HG02798 (cell line): Measurements from ENCODE around the gene DNAH6.
"Not testable (repeated sequence)": the region's sequence is repeated elsewhere in the genome, so short reads cannot be mapped to it uniquely, and the experiment has no call there.

ENCODE experiments used
- ATAC-seq: cut with Tn5 transposase; IDR thresholded peaks from one replicate; pipeline ENCODE4 v1.9.1; 2021; ENCODE audit warnings: mild to moderate bottlenecking; ENCODE audit not compliant: unreplicated experiment, poor library complexity

Gene DNAH6

DNA sequence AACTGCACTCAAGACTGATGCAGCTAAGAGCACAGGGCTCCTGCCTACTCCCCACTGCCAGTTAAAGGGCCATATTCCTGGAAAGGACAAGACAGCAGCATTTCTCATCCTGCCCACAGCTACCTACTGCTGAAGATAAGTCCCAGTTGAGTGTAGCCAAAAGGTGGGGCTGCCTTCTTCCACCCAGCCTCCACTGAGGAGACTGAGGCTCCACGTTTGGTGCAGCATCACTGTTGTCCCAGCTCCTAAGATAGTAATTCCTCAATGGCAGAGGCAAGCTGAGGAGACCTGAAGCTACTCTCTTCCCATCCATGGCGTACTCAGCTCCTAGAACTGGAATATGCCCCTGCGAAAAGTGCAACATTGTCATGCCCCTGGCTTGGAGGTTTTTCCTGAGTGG lies 214.9 kb downstream of the DNAH6 start:
- no peak for ATAC-seq

DNA sequence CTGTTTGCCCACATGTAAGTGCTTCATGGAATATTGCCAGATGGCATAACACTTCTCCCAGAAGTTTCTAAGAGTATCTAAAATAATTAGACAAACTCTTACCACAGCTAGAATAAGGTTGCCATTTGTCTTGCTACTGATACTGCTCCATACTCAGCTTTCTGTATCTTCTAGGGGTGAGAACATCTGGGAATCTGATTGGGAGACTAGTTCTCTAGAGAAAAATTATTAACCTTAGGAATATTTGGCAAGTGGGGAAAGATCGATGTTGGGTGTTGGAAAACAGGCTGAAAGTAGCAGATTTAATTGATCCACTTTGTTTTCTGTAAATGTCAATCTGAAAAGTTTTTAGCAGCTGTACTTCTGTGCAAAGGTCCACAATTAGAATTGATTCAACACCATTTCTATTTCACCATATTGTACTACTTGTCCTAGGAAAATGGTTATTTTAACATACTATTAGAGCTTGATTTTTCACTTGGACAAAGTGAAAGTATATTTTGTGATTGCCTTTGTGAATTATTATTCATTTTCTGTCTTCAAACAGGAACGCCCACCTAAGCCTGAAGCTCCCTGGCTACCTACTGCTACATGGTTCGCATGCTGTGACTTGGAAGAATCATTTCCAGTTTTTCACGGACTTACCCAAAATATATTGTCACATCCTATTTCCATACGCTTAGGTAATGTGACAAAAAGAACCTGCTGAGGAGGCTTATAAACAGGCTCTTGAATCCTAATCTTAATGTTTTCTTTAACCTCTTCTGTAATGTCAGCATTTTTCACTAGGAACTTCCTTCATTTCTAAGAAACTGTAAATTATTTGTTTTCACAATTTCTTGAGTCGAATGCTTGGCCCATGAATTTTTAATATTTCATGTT lies 216.8 kb downstream of the DNAH6 start:
- no peak for ATAC-seq

DNA sequence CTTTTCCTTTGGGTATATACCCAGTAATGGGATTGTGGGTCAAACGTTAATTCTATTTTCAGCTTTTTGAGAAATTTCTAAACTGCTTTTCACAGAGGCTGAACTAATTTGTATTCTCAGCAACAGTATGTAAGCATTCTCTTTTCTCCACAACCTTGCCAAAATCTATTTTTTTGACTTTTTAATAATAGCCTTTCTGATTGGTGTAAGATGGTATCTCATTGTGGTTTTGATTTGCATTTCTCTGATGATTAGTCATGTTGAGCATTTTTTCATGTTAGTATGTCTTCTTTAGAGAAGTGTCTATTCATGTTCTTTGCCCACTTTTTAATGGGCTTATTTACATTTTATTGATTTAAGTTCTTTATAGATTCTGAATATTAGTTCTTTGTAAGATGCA lies 219.1 kb downstream of the DNAH6 start:
- no peak for ATAC-seq

DNA sequence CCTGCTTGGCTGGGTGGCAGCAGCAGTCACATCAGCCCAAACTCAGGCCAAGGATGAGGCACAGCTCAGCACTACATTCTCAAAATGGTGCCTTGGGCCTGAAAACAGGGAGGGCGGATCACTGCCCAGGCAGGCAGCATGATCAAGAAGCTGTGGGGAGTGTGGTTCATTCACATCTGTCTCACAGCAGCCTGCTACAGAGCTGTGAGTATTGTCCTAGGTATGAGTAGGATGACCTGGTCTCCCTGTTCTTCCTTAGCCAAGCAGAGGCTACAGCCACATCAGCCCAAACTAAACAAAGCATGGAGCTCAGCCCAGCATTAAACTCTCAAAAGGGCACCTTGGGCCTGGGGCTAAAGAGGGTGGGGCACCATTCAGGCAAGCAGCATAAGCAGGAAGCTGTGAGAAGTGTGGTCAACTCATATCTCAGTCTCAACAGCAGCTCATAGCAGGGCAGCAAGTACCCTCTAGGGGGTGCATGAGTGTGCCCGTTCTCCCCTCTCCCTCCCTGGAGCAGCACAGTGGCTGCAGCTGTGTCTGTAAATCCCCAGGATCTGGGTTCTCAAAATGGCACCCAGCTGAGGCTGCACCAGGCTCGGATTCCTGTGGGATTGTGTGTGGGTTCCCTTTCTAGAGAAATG lies 225.0 kb downstream of the DNAH6 start:
- peak; percentile 97 for ATAC-seq

DNA sequence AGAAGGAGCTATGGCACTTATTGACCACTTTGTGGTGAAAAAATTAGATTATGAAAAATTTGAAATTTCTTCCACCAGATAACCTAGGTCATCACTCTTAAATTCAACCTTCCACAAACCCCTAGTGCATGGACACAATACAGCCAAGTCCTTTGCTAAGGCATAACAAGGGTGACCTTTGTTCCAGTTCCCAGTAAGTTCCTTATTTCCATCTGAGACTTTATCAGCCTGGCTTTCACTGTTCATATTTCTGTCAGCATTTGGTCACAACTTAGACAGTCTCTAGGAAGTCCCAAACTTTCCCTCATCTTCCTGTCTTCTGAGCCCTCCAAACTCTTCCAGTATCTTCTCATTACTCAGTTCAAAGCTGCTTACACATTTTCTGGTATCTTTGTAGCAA lies 232.0 kb downstream of the DNAH6 start:
- ATAC-seq = no peak

DNA sequence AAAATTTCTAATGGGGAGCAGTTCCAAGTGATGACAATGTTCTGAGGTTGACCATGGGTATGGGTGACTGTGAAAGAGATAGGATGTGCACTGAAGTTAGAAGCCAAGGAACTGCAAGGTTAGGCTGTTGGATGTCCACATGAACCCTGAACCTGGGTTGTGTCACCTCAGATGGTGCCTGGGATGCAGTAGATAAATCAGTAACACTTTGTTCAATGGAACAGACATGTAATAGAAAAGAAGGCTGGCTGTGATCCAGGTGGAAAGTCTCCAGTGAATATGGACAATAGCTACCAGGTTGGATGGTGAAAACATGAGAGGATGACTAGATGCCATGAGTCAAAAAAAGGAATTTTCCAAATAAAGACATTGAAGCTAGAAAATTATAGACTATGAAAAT lies 233.1 kb downstream of the DNAH6 start:
- ATAC-seq = no peak

DNA sequence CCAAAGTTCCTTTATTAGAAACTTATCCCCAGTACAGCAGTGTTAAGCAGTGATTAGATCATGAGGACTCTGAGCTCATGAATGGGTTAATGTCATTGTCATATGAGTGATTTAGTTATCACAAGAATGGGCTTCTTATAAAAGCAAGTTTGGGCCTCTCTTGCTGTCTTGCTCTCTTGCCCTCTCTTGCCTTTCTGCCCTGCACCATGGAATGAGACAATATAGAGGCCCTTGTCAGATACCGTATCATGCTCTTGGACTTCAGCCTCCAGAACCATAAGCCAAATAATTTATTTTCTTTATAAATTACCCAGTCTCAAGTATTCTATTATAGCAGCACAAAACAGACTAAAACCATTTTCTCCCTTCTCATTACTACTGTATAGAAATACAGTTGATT lies 238.8 kb downstream of the DNAH6 start:
- ATAC-seq = no peak

DNA sequence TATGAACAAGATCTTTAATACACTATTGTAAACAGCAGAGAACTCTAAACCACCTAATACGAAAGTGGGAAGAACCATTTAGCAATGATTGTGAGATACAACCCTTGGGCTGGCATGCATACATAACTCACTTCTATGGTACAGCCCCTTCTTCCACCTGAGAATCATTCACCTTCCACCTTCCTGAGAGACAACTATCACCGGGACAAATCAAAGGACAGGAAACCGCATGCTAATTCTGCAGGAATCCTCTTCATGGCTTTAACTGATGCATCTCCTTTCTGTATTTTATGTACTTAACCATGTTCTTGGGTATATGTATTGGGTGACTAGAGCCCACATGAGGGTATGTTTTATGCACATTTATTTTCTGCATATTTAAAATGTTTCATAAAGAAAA lies 241.3 kb downstream of the DNAH6 start:
- ATAC-seq = no peak

DNA sequence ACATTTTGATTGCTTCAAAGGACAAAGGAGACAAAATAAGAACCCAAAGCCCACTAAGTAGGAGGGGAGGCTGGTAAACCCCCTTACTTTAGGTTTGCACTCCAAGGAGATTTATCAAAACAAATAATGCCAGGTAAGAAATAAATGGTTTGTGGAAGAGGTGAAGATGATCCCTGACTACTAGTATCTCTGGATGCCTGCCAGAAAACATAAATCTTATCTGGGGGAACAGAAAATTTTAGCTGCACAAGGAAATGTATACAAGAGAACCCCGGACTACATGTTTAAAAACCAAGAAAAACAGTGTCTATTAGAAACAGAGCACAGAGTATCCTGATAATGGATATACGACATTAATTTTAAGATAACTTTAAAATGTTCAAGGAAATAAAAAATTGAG lies 250.5 kb downstream of the DNAH6 start:
- ATAC-seq = no peak

DNA sequence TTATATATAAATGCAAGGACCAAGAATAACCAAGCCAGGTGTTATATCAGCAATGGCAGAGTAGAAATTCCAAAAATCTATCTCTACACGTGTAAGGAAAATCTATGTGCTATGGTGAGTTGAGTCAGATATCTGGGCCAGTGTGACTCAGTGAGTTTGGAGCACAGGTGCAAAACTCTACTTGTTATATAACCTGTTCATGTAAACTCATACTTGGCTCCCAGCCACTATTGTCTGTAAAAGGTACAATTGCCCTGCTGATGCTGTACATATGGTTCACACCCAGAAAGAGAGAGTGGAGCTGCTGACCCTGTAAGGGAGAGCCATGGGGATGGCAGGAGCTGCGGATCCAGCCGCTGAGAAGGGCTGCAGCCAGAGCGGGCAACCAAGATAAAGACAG lies 252.5 kb downstream of the DNAH6 start:
- no peak for ATAC-seq

DNA sequence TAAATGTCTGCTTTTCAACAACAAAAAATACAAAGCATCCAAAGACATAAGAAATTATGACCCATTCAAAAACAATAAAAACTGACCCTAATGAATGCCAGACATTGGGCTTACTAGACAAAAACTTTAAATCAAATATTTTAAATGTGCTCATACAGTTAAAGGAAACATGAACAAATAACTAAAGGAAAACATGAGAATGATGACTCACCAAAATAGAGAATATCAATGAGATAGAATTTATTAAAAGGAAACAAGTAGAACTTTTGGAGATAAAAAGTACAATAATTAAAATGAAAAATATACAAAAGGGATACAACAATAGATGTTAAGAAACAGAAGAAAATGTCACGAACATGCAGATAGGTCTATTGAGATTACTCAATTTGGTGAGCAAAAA lies 254.0 kb downstream of the DNAH6 start:
- no peak for ATAC-seq

DNA sequence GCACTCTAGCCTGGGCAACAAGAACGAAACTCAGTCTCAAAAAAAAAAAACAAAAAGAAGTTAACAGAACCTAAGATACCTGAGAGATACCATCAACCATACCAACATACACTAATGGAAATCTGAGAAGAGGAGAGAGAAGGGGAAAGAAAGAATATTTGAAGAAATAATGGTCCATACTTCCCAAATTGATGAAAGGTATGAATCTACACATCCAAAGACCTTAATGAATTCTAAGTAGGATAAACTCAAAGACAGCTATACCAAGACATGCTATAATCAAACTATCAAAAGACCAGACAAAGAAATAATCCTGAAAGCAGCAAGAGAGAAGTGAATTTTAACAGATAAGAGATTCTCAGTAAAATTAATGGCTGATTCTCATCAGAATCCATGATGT lies 255.0 kb downstream of the DNAH6 start:
- ATAC-seq = no peak

DNA sequence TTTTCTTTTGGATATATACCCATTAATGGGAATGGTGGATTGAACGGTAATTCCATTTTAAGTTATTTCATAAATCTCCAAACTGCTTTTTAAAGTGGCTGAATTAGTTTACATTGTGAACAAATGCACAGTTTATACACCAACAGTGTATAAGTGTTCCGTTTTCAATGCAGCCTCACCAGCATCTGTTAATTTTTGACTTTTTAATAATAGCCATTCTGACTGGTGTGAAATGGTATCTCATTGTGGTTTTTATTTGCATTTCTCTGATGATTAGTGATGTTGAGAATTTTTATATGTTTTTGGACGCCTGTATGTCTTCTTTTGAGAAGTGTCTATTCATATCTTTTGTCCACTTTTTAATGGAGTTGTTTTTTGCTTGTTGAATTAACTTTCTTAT lies 257.3 kb downstream of the DNAH6 start:
- not testable (repeated sequence) for ATAC-seq

DNA sequence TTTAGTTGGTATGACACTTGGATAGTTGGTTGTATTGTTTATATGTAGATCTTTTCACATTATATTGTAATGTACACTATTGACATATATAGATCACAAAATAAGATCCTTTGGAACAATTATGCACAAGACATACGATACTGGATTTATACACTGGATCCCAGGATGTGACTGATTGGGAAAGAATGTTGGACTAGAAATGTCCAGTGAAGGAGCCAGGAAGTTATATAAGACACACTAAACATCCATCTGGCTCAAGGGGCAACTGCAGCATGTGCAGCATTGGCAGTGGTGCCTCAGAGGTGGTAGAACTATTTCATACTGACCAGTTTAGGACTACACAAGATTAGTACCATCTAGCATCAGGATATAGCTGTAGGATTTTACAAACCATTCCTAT lies 259.7 kb downstream of the DNAH6 start:
- ATAC-seq = no peak

DNA sequence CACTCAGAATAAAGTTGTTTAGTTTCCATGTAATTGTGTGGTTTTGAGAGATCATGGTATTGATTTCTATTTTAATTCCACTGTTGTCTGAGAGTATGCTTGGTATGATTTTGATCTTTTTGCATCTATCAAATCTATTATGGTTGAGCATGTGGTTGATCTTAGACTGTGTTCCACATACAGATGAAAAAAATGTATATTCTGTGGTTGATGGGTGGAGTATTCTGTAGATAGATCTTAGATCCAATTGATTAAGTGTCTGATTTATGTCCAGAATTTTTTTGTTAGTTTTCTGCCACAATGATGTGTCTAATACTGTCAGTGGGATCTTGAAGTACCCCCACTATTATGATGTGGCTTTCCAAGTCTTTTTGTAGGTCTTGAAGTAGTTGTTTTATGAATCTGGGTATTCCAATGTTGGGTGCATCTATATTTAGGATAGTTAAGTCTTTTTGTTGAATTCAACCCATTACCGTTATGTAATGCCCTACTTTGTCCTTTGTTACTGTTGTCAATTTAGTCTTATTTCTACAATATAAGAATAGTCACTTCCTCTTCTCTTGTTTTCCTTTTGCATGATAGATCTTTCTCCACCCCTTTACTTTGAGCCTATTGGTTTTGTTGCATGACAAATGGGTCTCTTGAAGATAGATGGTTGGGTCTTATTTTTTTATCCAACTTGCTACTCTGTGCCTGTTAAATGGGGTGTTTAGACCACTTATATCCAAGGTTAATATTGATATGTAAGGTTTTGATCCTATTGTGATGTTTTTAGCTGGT lies 262.8 kb downstream of the DNAH6 start:
- no peak for ATAC-seq

DNA sequence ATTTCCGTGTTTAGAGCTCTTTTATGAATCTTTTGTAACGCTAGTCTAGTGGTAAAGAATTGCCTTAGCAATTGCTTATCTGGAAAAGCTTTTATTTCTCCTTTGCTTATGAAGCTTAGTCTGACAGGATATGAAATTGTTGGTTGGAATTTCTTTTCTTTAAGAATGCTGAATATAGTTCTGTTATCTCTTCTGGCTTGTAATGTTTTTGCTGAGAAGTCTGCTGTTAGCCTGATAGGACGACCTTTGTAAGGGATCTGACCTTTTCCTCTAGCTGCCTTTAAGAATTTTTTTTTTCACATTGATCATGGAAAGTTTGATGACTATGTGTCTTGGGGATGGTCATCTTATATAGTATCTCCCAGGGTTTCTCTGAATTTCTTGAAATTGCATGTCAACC lies 263.5 kb downstream of the DNAH6 start:
- ATAC-seq = no peak

DNA sequence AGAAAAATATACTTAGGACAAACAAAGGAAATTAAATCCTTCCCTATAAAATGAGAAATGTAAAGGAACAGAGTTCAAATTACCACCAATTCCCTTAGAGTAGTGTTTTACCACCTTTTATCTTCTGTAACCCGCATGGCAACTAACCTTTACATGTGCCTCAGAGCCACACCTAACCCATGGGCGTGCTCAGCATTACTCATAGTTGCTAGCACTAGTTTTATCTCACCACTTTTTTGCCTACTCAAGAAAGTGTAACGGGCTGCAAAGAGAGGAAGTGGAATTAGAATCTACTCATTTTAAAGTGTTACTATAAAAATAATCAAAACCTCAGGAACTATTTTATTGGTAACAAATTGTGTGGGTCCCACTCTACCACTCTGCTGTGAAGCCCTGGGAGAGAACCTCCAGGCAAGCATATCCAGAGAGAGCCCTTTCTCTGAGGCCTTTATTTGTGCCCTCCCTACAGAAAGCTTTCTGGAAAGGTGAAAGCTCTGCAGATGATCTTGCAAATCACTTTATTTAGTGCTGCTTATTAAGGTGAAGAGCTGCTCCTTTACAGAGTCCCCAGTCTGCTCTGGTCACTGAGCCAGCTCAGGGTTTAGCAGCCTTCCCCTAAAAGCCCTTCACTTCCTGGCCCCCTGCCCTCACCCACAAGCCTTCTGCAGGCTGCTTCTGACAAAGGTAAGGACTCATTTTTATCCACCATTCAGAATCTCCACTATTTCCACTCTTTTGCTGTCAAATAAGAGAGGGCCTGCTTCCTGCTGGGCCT lies 265.8 kb downstream of the DNAH6 start:
- peak; percentile 82 for ATAC-seq

DNA sequence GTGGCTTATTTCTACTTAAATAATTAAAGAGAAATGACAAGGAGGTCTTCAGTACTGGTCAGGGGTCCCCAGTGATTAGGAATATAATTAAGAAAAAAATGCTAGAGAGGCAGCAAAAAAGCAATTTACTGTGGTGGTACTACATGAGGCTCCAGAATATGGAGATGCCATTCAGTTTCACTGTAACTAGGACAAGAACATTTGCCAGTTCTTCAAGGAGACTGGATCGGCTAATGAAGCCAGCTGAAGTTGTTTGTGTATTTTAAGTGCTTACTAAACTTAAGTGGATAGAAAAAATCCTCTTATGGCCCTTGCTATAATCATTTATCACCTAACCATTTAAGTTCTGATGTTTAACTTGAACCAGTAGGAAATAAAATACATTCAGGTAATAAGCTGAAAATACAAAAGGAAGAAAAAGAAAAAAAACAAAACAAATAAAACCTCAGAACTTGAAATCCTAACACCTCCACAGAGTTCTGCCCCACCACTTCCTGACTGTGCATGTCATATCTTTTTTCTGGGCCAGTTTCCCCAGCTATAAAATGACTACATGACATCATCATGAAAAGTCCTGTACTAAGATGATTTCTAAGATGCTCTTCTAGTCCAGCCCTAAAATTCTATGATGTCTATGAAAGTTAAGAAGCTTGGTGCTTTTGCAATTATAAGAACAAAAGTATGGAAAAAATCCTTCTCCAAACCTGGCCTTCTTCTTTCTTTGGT lies 266.6 kb downstream of the DNAH6 start:
- no peak for ATAC-seq

DNA sequence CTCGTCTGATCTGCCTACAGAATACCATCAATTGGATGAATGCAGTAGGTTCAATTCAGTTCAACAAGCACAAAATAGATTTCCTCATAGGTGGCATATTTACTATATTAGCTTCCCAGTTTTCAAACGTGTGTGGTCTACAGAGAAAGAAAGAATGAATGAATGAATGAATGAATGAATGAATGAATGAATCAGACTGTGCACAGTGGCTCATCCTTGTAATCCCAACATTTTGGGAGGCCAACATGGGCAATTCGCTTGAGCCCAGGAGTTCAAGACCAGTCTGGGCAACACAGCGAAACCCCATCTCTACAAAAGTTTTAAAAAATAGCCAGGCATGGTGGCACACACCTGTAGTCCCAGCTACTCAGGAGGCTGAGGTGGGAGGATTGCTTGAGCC lies 269.7 kb downstream of the DNAH6 start:
- ATAC-seq = no peak

DNA sequence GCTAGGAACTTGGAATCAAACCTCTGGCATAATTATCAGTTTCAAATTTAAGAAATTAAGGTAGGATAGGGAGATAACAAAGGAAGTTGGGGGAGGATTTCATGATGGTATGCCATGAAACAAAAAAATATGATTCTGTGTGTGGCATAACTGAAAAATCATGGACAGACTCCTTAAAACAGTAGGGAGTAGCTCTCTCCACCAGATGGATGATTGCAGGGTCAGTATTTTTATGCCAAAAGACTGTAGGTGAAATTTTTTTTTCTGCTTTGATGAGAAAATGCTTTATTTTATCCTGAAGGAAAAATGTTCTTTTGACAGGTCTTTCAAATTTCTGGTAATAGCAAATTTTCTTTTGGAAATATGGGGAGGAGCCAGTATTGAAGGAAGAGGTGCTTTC lies 270.3 kb downstream of the DNAH6 start:
- ATAC-seq = no peak
